NK-92 (cell line): ENCODE data around the gene CHMP1B.

Source experiments
- DNase-seq: peaks from one replicate; lab custom pipeline; 2025; ENCODE audit not compliant: unreplicated experiment; lab: John Stamatoyannopoulos, UW

CHMP1B gene, protein sequence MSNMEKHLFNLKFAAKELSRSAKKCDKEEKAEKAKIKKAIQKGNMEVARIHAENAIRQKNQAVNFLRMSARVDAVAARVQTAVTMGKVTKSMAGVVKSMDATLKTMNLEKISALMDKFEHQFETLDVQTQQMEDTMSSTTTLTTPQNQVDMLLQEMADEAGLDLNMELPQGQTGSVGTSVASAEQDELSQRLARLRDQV

DNA sequence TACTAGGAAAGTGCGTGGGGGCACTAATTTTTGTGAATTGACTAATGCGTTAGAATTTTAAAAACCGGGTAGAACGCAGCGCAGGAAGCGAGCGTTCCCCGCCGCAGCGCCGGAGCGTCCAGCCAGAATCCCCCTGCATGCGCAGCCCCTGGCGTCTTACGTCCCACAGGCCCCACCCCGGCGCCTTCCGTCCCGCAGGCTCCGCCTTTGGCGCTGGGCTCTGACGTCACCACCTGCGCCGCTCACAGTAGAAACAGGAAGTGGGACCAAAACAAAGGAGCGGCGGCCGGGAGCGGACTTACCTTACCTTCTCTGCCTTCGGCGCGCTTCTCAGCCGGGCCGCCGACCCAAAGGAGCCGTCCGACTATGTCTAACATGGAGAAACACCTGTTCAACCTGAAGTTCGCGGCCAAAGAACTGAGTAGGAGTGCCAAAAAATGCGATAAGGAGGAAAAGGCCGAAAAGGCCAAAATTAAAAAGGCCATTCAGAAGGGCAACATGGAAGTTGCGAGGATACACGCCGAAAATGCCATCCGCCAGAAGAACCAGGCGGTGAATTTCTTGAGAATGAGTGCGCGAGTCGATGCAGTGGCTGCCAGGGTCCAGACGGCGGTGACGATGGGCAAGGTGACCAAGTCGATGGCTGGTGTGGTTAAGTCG, at the start of gene CHMP1B:
Gene CHMP1B, plus strand, starts transcription at position 268 of the 660 bp plus-strand sequence. Its CDS starts 99 bp downstream, at position 367.
- DNase-seq = peak; percentile 50

DNA sequence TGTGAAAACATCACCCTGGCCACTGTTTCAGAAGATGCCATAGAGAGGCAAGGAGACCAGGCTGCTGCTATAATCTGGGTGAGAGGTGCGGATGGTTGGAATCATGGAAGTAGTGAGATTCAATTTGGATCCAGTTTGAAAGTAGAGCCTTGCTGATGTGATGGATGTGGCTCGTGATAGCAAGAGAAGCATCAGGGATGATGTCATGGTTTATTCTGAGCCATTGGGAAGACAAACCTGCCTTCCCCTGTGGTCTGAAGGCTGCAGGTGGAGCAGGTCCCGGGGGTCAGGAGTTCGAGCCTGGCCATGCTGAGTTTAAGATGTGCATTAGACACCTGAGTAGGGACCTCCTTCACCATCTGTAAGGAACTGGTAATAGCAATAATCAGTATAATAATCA, 49.6 kb upstream of the CHMP1B start:
- no peak for DNase-seq

DNA sequence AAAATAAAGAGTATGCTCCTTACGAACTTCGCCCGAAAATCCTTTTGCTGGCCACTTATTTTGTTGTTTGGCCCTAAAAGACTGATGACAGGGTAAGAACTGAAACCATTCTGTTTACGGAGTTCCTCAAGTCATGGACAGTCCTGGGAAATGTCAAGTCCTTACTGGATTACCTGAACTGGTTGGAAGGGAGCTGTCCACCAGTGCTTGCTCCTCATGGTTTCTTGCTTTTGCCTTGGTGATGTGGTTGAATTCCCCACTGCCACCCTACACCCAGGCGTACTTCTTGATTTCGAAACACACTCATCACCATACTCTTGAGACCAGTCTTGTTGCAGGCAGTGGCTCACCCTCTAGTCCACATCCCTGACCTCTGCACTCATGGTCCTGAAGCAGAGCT, 49.1 kb upstream of the CHMP1B start:
- DNase-seq = no peak

DNA sequence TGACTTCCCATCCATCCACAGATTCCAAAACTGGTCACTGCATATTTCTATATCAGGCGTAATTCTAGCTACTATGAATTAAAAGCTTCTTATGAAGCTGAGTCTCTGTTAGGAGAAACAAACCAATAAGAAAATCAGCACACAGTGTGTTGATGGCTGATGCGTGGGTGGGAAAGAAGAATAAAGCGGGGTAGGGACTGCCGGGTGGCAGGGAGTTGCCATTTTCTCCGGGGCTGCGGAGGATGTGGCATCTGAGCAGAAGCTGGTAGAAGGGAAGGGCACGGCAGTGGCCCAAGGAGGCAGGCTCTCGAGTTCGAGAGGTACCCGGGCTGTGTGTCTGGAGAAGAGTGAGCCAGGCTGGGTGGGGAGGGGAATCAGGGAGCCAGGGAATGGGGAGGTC, 48.6 kb upstream of the CHMP1B start:
- no peak for DNase-seq

DNA sequence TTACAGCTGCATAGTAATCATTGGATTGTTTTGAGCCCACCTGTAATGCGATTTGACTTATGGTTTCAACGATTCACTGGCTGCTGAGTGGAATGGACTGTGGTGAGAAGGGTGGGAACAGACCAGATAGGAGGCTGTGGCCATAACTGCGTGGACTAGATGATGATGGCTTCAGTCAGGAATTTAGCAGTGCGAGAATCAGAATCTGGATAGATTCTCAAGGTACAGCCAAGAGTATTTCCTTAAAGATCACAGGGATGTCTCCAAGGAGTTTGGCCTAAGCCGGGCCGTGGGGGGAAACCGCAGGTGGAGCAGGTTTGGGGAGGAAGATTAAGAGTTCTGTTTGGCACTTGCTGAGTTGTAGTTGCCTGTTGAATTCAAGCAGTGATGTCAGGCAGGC, 44.0 kb upstream of the CHMP1B start:
- no peak for DNase-seq

DNA sequence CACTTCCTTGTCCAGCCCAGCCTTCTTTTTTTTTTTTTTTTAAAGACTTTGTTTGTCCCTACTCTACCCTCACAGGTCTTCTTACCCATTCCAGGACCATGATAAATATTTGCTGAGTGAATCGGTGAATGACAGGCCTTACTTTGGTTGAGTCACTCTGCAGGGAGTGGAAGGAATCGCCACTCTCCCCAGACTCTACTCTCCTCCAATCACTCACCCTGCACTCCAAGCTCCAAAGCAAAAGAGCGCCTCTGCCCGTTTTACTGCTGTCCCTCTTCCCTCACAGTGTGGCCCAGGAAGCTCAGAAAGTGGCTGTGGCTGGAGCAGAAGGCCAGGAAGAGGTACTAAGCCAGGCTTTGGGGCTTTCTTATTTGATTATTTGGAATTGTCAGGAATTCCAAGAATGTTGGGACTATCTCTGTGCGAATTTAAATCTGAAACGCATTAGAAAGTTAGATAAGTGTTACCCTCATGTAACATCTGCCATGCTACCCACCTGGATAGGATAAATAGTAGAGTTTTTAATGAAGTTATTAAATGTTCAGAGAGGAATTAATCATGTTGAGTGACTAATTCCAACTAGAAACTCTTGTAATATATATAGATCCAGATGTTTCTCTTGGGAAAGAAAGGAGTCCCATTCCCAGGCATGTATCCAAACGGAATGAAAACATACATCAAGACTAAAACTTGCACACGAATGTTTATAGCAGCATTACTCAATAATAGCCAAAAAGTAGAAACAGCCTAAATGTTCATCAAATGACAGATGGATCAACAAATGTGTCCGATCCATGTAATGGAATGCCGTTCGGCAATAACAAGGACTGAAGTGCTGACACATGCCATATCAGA, 43.0 kb upstream of the CHMP1B start:
- DNase-seq = no peak

DNA sequence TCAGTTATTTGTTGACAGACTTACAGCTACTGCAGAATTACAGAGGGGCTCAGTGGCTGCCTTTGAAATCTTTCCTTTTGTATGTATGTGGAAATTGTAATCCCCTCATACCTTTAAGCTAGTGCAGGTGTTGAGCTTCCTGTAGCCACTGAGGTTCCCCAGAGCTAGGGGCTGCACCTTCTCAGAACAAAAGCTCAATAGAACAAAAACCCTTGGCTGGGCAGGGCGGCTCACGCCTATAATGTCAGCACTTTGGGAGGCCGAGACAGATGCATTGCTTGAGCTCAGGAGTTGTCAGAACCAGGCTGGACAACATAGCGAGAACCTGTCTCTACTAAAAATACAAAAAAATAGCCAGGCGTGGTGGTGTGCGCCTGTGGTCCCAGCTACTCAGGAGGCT, 41.3 kb upstream of the CHMP1B start:
- no peak for DNase-seq

DNA sequence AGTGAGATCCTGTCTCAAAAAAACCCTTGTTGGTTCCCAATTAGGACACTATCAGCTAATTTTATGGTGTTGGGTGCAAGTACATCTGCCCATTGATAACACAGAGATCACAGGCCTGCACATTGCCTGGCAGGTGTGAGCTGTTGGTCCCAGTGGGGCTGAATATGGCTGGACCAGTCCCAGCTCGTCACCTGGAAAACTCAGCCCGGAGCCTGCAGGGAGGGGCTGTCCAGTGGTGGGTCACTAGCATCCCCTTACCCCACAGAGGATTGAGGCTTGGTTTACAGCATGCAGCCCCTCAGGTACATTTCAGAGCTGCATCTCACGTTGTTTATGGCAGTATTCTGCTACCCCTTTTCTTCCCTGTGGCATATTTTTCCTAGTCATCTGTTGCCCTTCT, 40.8 kb upstream of the CHMP1B start:
- no peak for DNase-seq

DNA sequence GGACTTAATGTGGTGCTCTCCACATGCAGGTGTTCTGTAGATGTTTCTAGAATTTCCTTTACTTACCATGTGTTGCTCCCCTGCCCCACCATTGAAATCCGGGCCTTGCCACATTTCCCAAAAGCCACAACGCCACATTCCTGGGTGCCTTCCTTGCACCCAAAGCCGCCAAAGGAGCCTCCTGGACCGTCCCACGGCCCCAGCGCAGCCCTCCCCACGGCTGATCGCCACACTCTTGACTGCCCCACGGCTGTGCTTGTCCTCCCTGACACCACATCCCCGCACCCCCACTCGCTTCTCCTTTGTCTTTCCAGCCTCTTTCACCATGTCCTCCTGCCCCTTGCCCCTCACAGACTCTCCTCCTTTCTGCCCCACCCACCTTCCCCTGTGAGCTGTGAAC, 40.2 kb upstream of the CHMP1B start:
- no peak for DNase-seq

DNA sequence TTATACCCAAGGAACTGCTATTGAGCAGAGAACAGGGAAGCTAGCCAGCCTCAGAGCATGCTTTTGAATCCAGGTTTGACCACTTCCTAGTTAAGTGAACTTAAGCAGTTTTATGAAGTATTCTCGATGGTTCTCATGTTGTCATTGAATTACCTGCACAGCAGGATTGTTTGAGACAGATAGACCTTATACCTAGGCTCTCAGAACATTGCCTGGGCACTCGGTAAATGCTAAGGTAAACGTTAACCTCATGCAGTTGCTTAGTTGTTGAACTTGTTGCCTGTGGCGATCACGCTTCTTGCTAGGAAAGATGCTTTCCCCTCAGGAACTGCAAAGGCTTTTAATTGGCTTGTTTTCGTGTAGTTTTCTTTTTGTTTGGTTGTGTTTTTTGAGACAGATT, 34.0 kb upstream of the CHMP1B start:
- DNase-seq = no peak

DNA sequence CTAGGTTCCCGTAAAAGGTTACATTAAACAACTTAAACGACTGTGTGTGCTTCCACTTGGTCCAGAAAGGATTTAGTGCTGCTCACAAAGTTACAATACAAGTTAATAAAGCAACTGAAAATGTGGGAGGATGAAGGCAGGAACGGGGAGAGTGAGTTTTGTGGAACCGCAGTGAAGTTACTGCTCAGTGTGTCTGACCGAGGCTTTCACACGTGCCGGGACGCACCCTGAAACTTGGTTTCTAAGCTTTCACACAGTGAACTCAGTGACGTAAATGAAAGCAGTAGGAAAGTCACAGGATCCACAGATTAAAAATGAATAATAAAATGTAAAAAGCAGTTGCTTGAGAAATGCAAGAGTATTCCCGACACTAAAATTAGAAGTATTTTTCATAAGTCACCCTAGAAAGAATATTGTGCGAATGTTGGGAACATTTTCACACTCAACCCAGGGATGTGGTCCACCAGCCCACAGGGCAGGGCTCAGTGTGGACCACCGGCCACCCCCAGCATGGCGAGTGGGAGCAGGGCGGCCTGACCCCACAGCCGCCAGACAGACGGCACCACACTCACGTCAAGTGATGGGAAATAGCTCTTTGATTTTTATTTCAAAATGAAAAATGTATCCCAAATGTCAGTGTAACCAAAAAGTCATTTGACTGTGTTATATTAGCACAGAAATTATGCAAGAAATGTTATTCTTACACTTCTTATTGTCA, 32.6 kb upstream of the CHMP1B start:
- no peak for DNase-seq

DNA sequence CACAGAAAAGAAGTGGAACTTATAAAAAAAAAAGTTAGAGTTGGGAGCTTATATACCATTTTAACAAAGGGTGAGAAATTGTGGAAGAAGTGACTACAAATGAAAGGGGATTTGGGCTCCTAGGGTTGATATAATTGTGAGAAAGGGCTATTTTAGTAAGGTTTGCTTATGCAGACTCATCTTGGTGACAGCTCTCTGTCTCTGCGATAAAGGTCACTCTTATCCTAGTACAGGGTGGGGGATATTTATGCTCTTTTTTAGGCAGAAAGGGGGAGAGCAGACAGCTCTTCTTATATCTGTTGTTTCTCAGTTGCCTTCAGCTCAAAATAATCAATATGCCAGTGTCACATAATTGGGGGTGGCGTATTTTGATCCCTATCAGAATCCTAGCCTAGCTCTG, 31.3 kb upstream of the CHMP1B start:
- DNase-seq = no peak

DNA sequence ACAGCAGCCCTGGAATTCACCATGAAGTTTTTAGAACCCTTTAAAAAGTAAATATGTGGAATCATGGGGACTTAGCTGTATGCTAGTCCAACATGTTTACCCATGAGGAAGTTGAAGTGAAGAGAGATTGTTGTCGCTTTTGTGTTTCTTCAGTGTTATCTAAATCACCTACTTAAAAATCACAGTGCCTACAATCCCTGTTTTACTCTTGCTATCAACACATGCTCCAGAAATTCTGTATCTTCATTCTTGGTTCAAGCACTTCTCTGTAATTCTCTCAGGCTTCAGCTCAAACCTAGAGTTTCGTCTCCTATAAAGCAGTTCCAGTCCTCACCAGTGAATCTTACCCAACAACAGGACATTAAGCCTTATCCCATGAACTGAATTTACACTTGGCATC, 30.5 kb upstream of the CHMP1B start:
- no peak for DNase-seq

DNA sequence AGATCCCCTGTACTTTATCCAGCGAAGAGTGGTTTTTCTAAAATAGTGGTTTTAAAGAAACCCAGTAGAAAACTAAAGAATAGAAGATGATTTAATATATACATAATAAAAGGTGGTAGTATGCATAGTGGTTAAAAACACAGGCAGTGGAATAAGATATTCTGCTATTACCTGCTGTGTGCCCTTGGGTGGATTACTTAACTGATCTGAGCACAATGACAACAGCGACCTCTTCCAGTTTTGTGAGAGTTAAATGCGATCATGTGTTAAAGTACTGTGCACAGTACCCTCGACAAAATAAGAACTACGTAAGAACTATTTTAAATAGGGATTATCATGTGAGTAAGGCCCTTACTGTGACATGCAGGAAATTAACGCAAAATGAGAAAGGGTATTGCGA, 30.0 kb upstream of the CHMP1B start:
- DNase-seq = no peak

DNA sequence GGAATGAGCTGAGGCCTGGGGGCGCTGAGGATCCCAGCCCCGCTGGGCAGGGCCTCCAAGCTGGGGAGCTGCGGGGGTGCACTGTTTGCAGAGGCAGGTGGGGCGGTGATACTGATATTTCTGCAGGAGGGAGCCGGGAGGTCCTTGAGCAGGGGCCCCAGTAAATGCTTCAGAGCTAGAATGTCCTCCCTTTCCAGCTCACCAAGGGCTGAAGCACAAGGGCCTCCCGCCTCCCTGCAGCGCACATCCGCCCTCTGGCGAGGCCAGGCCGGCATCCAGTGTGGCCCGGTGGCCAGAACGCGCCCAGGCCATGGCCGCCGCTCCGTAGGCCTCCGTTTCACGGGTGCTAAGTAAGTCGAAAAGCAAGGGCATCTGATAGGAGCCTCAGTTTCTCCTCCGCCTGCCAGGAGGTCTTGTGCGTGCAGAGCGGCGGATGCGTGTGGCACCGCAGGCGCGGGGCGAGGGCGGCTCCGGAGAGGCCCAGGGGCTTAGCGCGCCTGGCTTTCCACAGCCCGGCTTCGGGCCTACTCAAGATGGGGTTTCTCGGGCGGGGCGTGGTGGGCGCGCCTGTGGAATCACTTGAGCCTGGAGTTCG, 29.5 kb upstream of the CHMP1B start:
- DNase-seq = no peak

DNA sequence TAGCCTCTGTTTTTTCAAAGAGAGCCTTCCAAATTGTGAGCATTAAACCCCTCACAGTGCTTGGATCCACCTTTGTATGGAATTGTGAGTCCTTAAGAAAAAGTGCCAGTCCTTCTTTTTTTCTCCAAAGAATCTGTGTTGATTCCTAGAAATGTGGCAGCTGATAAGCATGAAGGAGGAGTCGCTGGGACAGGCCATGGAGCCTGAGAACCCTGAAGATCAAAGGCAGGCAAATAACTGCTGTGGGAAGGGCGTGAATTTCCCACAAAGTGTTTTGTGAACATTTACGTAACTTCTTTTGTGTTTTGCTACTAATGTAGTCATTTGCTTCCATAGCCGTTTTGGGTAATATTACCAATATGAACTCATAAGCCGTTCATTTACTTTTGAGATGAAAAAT, 27.7 kb upstream of the CHMP1B start:
- no peak for DNase-seq

DNA sequence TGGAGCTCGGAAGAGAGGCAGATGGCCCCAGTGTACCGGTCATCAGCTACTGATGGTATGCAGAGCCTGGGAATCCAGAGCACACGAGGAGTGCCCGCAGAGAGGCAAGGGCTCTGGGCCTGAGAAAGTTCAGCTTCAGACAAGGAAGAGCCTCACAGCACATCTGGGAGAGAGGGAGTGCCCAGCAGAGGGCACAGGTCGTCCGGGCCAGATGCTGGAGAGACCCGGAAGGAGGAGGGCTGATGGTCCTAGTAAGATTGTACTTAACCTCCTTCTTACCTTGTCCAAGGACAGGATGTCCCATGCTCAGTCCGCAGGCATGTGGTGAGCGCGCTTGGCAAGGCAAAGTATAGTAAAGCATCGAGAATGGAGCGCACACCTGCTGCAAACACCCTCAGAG, 24.4 kb upstream of the CHMP1B start:
- no peak for DNase-seq

DNA sequence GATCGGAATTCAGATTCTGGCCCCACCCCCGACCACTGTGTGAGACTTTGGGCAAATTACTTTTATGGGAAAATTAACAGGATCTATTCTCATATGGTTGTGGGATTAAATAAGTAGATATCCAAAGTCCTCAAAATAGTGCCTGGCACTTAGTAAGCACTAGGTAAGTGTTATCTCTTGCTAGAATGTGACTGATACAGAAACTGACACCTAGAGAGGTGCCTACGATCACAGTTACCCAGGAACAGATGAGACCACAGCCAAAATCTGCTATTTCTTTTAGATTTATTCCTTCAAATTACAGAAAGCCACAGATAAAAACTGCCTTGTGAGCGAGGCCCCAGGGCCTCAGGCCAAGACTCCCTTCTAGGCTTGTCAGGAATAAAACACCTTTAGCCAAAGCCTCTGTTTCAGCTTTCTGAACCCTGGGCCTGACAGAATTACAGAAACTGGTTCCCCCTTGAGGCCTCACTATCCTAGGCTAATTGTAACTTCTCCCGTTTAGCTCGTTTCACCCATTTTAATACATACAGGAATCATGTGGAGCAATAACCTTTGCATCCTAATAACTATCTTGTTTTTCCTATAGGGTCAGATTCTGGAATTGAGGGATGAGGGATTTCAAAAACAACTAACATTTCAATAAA, 22.3 kb upstream of the CHMP1B start:
- no peak for DNase-seq

DNA sequence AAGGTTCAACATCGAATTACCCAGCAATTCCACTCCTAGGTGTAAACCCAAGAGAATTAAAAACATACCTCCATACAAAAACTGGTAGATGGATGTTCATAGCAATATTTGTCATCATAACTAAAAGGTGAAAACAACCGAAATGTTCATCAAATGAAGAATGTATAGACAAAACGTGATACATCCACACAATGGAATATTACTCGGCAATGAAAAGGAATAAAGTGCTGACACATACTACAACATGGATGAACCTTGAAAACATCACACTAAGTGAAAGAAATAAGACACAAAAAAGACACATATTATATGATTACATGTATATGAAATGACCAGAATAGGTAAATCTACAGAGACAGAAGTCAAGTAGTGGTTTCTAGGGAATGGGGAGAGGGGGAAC, 20.6 kb upstream of the CHMP1B start:
- no peak for DNase-seq

DNA sequence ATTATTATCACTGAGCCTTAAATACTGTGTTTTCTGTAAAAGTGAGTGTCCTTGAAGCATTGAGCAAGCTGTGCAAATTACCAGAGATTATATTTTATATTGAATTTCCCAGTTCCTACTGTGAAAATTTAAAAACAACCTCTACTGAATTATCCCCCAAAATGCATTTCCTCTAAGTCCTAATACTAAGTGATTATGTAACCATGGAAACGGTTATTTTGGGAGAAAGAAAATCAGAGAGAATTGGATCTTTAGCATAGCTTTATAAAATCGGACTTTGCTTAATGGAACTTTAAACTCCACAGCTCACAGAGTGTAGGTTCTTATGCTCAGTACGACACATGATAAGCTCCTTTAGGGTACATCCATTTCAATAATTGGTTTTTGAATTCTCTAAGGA, 19.3 kb upstream of the CHMP1B start:
- no peak for DNase-seq

DNA sequence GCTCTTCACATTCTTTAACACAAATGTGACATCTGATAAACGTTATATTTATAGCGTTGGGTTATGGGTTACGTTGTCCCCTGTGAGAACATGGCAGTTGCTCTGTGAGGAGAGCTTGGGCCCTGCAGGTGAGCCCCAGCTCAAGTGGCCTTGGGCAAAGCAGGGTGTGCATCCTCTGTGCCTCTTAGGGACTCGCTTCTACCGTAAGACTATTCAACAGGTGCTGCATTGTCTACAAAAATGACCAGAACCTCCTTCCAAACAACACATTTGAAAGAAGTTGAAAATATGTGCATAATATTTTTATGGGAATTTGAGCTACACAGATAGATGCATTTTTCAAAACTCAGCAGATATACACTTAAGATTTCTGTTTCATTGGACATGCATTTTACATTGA, 16.4 kb upstream of the CHMP1B start:
- DNase-seq = no peak
